Astrocyte of the hippocampus (primary cell): ENCODE data around the gene CYP21A2.
A peak's percentile ranks its signal among the peaks of the same experiment; 100 is the strongest.

ENCODE experiments used
- DNase-seq: peaks from one replicate; pipeline ENCODE4 v3.0.0; 2011; ENCODE audit warnings: low read depth, low spot score

The CYP21A2 gene

DNA sequence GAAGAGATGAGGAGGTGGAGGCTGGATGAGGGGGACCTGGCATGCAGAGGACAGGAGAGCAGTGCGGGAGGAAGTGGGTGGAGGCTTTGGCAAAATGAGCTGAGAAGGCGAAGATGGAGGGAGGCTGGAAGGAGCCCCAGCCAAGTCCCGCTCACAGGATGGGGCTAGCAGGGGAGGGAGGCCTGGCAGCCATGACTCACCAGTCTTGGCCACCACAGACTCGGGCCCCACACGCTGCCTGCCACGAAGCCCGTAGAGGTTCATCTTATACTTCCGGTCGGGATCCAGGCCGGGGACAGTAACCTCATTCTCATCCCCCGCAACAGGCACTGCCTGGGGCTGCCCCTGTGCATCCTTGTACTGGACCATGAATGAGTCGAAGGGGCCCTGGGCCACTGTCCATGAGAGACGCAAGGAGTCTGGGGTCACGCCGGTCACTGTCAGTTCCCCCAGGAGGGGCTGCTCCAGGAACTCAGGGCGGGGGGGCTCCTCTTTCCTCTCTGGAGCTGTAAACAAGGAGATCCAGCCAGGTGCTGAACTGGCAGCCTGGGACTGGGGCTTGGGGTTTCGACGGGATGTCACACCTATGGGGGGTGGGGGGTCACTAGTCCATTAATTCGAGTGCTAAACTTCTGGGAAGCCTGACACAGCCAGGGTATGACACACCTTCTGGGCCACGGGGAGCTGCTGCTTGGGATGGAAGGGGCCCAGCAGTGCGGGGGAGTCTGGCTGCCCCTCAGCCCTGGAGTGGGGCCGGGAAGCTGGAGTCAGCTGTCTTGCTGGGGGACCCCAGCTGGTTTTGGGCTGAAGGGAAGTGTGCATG, 43.2 kb downstream of the CYP21A2 start:
- peak; percentile 89 for DNase-seq

DNA sequence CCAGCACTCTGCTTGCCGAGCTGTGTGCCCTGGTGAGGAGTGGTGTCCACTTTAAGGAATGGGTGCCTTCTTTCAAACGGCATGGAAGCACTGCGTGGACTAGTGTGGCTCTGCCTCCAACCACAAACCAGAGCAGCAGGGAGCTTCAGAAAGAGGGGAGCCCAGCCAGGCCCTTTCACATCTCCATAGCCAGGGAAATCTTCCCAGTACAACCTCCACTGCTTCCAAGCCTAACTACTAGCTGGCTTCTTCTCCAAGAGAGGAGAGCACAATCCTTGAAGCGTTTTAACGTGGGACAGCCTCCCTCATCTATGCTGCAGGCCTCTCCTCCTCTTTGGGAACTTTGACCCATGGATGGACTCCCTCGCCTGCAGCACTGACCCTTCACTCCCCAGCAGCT, 44.3 kb downstream of the CYP21A2 start:
- DNase-seq = no peak

DNA sequence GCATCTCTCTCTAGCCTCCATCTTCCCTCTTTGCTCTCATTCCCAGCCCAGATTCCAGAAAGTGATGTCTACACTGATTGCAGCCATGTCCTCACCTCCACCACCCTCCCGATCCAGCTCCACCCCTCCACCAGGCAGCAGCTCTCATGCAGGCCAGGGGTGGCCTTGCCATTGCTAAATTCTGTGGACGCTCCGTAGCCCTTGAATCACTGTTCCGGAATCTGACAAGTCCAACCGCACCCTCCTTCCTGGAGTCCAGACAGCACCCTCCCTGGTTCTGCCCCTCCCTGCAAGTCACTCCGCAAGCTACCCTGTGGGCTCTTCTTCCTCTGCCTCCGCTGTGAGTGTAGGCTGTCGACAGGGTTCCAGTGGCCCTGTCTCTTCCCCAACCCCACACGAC, 44.7 kb downstream of the CYP21A2 start:
- DNase-seq = no peak

DNA sequence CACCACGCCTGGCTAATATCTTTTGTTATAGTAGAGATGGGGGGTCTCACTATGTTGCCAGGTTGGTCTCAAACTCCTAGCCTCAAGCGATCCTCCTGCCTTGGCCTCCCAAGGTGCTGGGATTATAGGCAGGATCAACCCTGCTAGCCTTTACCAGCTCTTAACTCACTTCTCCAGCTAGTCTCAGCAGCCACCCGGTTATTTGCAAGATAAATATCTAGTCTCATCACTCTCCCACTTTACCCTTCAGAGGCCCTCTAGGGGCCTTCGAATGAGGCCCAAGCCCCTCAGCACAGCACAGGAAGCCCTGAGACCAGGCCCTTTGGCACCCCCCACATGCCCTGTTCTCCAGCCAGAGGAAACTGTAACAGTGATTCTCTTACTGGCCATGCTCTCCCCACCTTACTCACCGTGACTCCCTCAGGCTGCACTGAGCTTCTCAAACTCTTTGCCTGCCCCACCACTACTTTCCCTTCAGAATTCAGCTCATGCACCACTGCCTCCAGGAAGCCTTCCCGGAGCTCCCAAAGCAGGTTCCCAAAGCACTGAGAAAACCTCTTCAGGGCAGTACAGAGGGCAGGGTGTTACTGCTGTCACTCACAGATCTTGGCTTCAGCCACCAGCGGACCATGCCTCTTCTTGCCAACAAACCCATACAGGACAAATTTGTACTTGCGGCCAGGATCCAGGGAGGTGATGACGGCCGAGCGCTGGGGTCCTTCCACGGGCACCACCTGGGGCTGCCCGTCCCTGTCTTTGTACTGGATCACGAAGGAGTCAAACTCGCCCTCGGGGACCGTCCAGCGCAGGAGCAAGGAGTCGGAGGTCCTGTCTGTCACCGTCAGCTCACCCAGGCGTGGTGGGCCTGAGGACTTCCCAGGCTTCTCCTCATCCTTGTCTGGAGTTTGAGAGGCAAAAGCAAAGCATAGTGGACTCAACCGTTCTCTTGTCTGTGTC, 45.9 kb downstream of the CYP21A2 start:
- no peak for DNase-seq

GRCh38 chr6:32084780-32085179, 46.6 kb downstream of the CYP21A2 start:
- DNase-seq = no peak

GRCh38 chr6:32085759-32086459, 47.7 kb downstream of the CYP21A2 start:
- no peak for DNase-seq

GRCh38 chr6:32086661-32087573, 48.7 kb downstream of the CYP21A2 start:
- DNase-seq = peak; percentile 80

DNA sequence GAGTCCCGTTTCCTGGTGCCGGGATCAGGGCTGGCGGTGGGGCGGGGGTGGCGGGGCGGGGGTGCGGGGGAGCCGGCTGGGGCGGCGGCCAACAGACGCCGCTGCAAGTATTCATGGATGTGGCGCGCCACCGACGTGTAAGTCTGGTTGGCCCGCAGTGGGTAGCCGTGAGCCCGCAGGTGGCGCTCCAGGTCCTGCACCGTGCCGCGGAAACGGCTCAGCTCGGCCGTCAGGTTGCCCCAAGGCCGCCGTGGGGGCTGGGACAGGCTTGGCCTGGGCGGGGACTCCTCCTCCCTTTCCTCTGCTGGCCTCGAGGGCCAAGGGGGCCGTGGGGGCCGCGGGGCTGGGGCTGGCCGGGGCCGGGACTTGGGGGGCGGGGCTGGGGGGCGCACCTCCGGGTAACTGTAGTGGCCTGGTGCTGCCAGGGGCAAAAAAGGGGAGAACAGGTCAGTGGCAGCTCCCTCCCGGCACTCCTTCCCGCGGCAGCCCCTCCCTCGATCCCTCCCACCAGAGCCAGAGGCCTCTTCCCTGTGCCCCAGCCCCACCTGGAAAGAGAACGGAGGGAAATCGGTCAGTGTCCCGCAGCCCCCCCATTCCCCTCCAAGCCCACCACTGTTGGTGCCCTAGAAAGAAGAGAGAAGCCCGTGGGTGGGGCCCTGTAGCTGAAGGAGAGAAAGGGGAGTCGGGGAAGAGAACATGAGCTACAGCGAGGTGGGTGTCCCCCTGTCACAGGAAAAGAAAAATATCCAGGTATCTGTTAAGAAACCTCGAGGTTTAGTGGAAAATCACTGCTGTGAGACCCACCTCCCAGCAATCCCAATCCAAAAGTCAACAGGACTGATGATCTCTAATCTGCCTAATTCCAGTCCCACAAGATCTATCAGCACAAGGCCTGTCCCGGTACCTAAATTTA, 49.6 kb downstream of the CYP21A2 start:
- DNase-seq = peak; percentile 76

DNA sequence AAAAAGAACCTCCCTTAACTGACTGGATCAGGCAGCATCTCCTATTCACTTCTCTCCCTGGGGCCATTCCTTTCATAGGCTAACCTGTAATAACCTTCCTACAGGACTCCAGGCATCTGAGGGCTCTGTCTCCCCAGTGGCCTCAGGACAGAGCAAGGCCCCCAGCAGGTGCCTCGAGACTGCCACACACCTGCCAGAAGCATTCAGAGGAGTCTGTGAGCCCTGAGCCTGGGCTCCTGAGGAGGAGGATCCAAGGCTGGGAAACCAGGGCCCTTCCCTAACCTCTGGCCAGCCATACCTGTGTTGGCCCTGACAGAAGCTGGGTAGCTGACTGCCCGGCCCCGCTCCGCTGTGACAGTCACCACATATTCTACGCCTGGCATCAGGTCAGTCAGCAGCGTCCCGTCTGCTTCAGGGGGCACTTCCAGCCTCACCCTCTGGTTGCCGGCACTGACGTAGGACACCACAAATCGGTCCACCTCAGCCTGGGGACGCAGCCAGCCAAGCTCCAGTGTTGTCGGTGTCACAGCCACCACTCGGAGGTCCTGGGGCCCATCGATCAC, 50.4 kb downstream of the CYP21A2 start:
- no peak for DNase-seq

DNA sequence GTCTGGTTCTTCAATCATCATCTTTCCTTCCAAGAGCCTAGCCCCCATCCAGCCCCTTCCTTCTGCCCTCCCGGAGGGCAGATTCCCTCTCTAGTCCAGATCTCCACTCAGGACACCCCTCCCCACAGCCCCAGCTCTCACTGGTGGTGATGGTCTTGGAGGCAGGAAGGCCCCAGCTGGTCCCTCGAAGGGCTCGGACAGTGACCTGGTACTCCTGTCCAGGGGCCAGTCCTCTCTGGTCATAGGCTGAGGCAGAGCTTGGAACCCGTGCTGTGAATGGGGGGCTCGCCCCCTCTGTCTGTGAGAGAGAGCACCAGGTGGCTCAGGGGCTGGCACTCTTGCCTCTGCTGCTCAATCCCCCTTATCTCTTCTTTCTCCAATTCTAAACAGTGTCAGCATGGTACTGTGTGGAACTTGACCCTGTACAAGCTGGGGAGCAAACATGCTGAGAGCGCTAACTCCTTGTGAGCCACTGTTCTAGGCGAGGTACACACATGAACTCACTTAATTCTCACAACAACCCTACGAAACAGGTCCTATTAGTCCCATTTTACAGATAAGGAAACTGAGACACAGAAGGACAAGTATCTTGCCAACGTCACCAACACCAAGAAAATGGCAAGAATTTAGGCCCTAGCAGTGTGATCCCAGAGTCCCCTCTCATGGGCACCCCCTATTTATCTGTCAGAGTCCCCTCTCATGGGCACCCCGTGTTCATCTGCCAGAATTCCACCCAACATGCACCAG, 51.0 kb downstream of the CYP21A2 start:
- no peak for DNase-seq
